HepG2 (cell line): ENCODE data around the gene OBI1. TPM values are rescaled to one million over a fixed set of nuclear protein-coding genes. Genes with fewer than 3 reads are reported as not detected.

Experiments used
- GATAD2A ChIP-seq: IDR thresholded peaks from 2 replicates; pipeline ENCODE4 v1.6.1; 2016
- HNF4A ChIP-seq: sonication (generic); formaldehyde crosslinking; IDR thresholded peaks from 2 replicates; pipeline ENCODE4 v1.4.0; 2020; ENCODE audit warnings: missing genetic modification reagents
- NR2F6 ChIP-seq, 2 experiments: IDR thresholded peaks; 2 replicates each; pipeline ENCODE4 v1.6.1; 2016; ENCODE audit warnings: antibody characterized with exemption in 1 of 2, mild to moderate bottlenecking in 1 of 2
- XRCC5 ChIP-seq: fragments of 200-400 bp; formaldehyde crosslinking; optimal IDR thresholded peaks from 2 replicates; pipeline ENCODE3; 2017; ENCODE audit warnings: mild to moderate bottlenecking, low read length
- ZBED4 ChIP-seq: sonication (generic); formaldehyde crosslinking; IDR thresholded peaks from 2 replicates; pipeline ENCODE4 v1.4.0; 2020; ENCODE audit warnings: missing genetic modification reagents, borderline replicate concordance
- ZBTB25 ChIP-seq: IDR thresholded peaks from 2 replicates; pipeline ENCODE4 v1.6.1; 2018; ENCODE audit warnings: missing genetic modification reagents
- ZBTB40 ChIP-seq, 2 experiments: fragments of 450-650 bp in 1 of 2; sonication (generic) in 1 of 2; formaldehyde crosslinking in 1 of 2; IDR thresholded peaks; 2 replicates each; pipeline versions ENCODE4 v1.6.1 to v1.8.0; 2016 to 2022; ENCODE audit warnings: antibody characterized with exemption in 1 of 2, mild to moderate bottlenecking in 1 of 2, missing genetic modification reagents in 1 of 2
- ZNF101 ChIP-seq: sonication (generic); formaldehyde crosslinking; IDR thresholded peaks from 2 replicates; pipeline ENCODE4 v1.4.0; 2020; ENCODE audit warnings: mild to moderate bottlenecking, low read depth, missing genetic modification reagents, borderline replicate concordance
- ZNF431 ChIP-seq: sonication (generic); formaldehyde crosslinking; IDR thresholded peaks from 2 replicates; pipeline ENCODE4 v1.9.0; 2022; ENCODE audit warnings: missing genetic modification reagents, low read depth, mild to moderate bottlenecking, borderline replicate concordance
- ZNF597 ChIP-seq: sonication (generic); formaldehyde crosslinking; IDR thresholded peaks from 2 replicates; pipeline ENCODE4 v1.5.0; 2020; ENCODE audit warnings: missing genetic modification reagents
- ZNF670 ChIP-seq: sonication (generic); formaldehyde crosslinking; IDR thresholded peaks from 2 replicates; pipeline ENCODE4 v1.8.0; 2022; ENCODE audit warnings: mild to moderate bottlenecking, missing genetic modification reagents, borderline replicate concordance
- ZNF773 ChIP-seq: sonication (generic); formaldehyde crosslinking; IDR thresholded peaks from 2 replicates; pipeline ENCODE4 v1.4.0; 2020; ENCODE audit warnings: missing genetic modification reagents, borderline replicate concordance
- polyA plus RNA-seq, 8 experiments: library from polyadenylated mRNA; depleted of rRNA in 3 of 8; stranded (reverse) in 7 of 8; unstranded in 1 of 8; fragments of >200 nt; fragmentation: Illumina TruSeq in 4 of 8; extraction: Trizol in 4 of 8; gene quantifications; 2 replicates each; pipeline versions ENCODE4 v1.2.1 to v1.2.3, GENCODE V29; 2011 to 2016; ENCODE audit warnings: low read depth in 4 of 8, missing spikeins in 1 of 8, mixed read lengths in 1 of 8; ENCODE audit not compliant: insufficient read depth in 1 of 8
- total RNA-seq, 5 experiments: library from RNA; depleted of rRNA; stranded (reverse); fragments of >200 nt; fragmentation: Illumina TruSeq; extraction: Trizol; gene quantifications; 2 replicates each; pipeline ENCODE4 v1.2.3, GENCODE V29; 2016; ENCODE audit warnings: low read depth in 1 of 5

The OBI1 gene
- total and polyA plus RNA-seq, 2 of the 13 experiments (the other 11 are each of a cell fraction or from before 2014, with no cell fraction given): 7.8 to 23.5 TPM

- no peak for TF ChIP-seq NR2F6 (IDR thresholded peaks at IDR 0.05)
- TF ChIP-seq NR2F6 (CRISPR knock-in tag; IDR thresholded peaks at IDR 0.05): 0 out of 2 replicates have a peak, but pooled peaks have one; percentile 19
- no peak for TF ChIP-seq HNF4A (CRISPR knock-in tag)
- no peak for TF ChIP-seq ZNF670 (CRISPR knock-in tag)
- no peak for TF ChIP-seq GATAD2A
- TF ChIP-seq ZBED4 (CRISPR knock-in tag): no peak
- no peak for TF ChIP-seq XRCC5
- no peak for TF ChIP-seq ZNF101
- TF ChIP-seq ZNF597 (CRISPR knock-in tag): no peak
- TF ChIP-seq ZNF773 (CRISPR knock-in tag): no peak
- TF ChIP-seq ZNF431: no peak
- TF ChIP-seq ZBTB40 (IDR thresholded peaks at IDR 0.05): no peak
- TF ChIP-seq ZBTB40 (CRISPR knock-in tag; IDR thresholded peaks at IDR 0.05): no peak
- TF ChIP-seq ZBTB25: no peak
These were observed 63.2 kb downstream of the OBI1 start (continued) for GRCh38 chr13:78595495-78596398.
